ENCODE results near the gene PDE4D.

DNA sequence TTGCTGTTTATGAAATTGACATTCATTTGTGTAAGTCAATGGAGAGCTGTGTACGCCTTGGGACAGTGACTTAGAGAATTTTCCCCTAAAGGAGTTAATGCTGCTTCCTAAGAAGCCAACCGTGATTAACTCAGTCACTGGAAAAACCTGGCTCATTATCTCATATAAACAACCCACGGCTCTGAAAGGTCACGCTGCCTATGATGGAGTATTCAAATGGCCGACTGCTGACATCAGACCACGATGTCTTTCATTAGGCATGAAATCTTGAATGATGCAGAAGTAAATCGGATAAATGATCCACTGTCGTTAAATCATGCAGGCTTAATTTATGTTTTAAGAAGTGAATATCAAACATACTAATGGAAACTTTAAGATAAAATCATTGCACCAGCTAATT lies 706.9 kb downstream of the PDE4D start:
- TF ChIP-seq, protein P1, sequence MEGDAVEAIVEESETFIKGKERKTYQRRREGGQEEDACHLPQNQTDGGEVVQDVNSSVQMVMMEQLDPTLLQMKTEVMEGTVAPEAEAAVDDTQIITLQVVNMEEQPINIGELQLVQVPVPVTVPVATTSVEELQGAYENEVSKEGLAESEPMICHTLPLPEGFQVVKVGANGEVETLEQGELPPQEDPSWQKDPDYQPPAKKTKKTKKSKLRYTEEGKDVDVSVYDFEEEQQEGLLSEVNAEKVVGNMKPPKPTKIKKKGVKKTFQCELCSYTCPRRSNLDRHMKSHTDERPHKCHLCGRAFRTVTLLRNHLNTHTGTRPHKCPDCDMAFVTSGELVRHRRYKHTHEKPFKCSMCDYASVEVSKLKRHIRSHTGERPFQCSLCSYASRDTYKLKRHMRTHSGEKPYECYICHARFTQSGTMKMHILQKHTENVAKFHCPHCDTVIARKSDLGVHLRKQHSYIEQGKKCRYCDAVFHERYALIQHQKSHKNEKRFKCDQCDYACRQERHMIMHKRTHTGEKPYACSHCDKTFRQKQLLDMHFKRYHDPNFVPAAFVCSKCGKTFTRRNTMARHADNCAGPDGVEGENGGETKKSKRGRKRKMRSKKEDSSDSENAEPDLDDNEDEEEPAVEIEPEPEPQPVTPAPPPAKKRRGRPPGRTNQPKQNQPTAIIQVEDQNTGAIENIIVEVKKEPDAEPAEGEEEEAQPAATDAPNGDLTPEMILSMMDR (conservative IDR thresholded peaks at IDR 0.05 in 1 of 2, IDR thresholded peaks at IDR 0.05 in 1 of 2; ENCODE audit: extremely low read depth in 1 of 2, insufficient read depth in 1 of 2, low read depth in 1 of 2, low read length in 2 of 2), result no peak
- TF ChIP-seq EZH2 (IDR thresholded peaks at IDR 0.05; ENCODE audit: borderline replicate concordance, low read length), result no peak
